BLaER1 treated with 17β-estradiol and CSF1 and Interleukin-3, amounts not matched to agents 10 nM and 100 nM (cell line): ENCODE data around the gene ERF.

Source experiments
- H3K27ac ChIP-seq, 11 experiments: shearing (Covaris generic); formaldehyde crosslinking; 2 replicates each; pipeline ENCODE4 v1.8.1; 2022
- H3K27me3 ChIP-seq, 11 experiments: shearing (Covaris generic); formaldehyde crosslinking; 2 replicates each; pipeline ENCODE4 v1.8.1; 2022
- H3K36me3 ChIP-seq, 11 experiments: shearing (Covaris generic); formaldehyde crosslinking; 2 replicates each; pipeline ENCODE4 v1.8.1; 2022
- H3K4me1 ChIP-seq, 10 experiments: shearing (Covaris generic); formaldehyde crosslinking; 2 replicates each; pipeline ENCODE4 v1.8.1; 2022
- H3K4me2 ChIP-seq, 11 experiments: shearing (Covaris generic); formaldehyde crosslinking; 2 replicates each; pipeline ENCODE4 v1.8.1; 2022
- H3K4me3 ChIP-seq, 10 experiments: shearing (Covaris generic); formaldehyde crosslinking; 2 replicates each; pipeline ENCODE4 v1.8.1; 2022
- H3K9ac ChIP-seq, 11 experiments: shearing (Covaris generic); formaldehyde crosslinking; 2 replicates each; pipeline ENCODE4 v1.8.1; 2022
- H3K9me3 ChIP-seq, 11 experiments: shearing (Covaris generic); formaldehyde crosslinking; replicated peaks in 1 of 11; 2 replicates each; pipeline ENCODE4 v1.8.1; 2022
- H4K20me1 ChIP-seq, 11 experiments: shearing (Covaris generic); formaldehyde crosslinking; 2 replicates each; pipeline ENCODE4 v1.8.1; 2022
- Cebpa-rat ChIP-seq, 11 experiments: shearing (Covaris generic); IDR thresholded peaks; 2 replicates each; pipeline ENCODE4 v1.8.1; 2022

ERF gene

DNA sequence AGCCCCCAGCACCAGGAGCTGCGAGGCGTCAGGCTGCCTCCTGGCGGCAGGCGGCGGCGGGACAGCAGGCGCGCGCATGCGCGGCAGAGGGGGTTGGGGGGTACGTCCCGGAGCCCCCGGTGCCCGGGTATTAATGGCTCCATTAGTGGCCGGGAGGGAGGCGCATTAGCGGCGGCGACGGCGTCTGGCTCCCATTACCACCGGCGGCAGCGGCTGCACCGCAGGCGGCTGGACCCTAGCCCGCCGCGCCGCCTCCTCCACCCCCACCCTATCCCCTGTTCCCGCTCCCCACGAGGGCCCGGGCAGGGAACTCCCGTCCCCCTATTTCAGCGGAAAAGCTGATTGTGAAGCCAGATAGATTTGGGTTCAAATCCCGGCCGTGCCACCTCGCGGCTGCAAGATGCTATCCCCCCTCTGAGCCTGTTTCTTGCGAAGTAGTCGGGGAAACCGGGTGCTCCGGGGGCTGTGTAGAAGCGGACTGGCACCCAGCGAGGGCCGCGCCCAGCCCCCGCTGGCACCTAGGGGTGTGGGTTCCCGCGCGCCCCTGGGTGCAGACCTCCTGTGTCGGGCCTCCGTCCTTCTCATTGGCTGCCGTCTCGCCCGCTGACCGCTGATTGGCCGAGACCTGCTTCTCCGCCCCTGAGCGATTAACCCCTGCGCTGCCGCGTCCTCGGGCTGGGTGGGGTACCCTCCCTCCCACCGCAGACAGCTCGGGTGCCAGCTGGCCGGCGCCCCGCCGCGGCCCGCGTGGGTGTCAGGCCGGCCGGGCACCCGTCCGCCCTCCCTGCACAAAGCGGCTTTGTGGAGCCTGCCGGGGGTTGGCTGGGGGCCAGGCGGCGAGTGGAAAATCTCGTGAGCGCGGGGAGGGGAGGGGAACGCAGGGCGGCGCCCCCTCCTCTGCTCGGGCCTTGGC lies 25.2 kb upstream of the ERF start:
- H3K4me2 ChIP-seq = peak overlapping the region; percentile 90 to 100 (median 97)
- peaks cover 30 to 71% (median 49%) of the 10 kb centered on the region in 11 experiments; a peak in 21 of 22 replicates for H4K20me1 ChIP-seq
- H3K9me3 ChIP-seq = no peaks in the 10 kb centered on the region
- H3K4me1 ChIP-seq = peaks cover 69 to 83% (median 77%) of the 10 kb centered on the region in 10 experiments
- H3K36me3 ChIP-seq = peaks cover 2 to 30% (median 9%) of the 10 kb centered on the region in 11 experiments; a peak in 17 of 22 replicates
- H3K27ac ChIP-seq = peak overlapping the region; percentile 40 to 85 (median 75); a peak in 21 of 22 replicates
- no peak for TF ChIP-seq Cebpa-rat (IDR thresholded peaks at IDR 0.05)
- peak overlapping the region; percentile 67 to 84 (median 72) for H3K4me3 ChIP-seq
- H3K9ac ChIP-seq = peak overlapping the region; percentile 76 to 86 (median 80)
- no peaks in the 10 kb centered on the region for H3K27me3 ChIP-seq

DNA sequence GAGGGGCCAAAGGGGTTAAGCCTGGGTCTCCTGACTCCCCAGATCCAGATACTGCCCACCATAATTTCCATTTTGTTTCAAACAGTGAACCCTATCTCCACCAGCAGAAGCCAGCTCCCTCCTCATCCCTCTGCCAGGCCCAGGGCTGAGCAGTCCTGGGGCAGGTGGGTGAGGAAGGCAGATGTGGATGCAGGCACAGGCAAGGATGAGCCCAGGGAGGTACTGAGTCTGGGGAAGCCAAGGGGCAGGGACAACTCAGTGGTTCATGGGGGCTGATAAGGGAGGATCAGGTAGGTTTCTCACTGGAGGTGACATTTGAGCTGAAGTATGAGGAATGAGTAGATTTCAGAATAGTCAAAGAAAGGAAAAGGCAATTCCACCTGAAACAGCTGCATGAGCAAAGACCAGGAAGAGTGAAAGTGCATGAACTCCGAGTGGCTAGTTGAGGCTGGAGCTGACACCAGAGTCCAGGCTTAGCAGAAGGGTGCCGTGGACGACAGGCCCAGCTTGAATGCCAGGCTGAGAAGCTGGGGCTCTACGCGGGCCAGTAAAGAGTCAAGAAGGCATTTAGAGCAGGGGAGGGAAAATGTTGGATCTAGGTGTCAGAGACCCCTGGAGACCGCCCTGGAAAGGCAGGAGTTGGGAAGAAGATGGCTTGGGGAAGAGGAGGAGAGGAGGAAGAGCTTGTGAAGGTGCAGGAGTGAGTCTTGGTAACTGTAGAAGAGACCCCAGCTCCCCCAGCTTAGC lies 24.4 kb upstream of the ERF start:
- Histone ChIP-seq H3K4me3 (peak overlapping the region; percentile 67 to 84 (median 72)), H3K4me1 (peaks cover 65 to 81% (median 79%) of the 10 kb centered on the region in 10 experiments), H3K36me3 (peaks cover 10 to 38% (median 17%) of the 10 kb centered on the region in 11 experiments), H3K4me2 (peak overlapping the region; percentile 90 to 100 (median 97)), H3K27ac (peak overlapping the region; percentile 40 to 85 (median 75); a peak in 21 of 22 replicates), H3K9me3 (no peaks in the 10 kb centered on the region), H3K27me3 (no peaks in the 10 kb centered on the region), H3K9ac (peak overlapping the region; percentile 76 to 86 (median 80)), H4K20me1 (peaks cover 24 to 70% (median 47%) of the 10 kb centered on the region in 11 experiments; a peak in 17 of 22 replicates)
- no peak for TF ChIP-seq Cebpa-rat (IDR thresholded peaks at IDR 0.05)

DNA sequence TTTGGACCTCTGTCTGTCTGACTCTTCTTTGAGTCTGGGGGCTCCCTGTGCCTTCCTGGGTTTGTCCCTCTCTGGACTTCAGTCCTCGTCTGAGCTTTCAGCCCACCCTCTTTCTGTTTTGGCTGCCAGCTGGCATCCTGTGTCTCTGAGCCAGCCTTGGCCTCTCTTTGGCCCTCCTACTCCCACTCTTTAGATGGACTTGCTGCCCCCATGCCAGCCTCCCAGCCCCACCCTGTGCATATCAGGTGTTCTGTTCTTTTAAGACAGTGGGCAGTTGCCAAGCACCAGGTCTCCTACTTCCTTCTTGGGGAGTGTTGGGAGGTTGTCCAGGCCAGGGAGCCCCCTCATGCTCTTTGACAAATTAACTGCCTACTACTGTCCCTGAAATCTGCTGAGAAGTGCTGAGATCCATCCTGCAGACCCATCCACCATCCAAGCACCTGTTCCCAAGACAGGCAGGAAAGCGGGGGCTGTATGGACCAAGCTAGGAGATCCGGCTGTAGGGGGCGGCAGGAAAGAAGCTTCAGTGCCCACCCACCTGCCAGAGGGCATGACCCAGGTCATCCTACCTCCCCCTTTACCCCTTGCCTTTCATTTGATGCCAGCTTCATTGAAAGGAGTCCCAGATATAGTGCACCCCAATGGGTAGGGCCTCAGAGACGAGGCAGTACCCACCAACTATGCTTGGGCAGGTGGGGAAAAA lies 23.7 kb upstream of the ERF start:
- H3K27ac ChIP-seq = peak overlapping the region in 10 of 11 experiments; percentile 33 to 85 (median 74); a peak in 18 of 22 replicates
- H3K36me3 ChIP-seq = peaks cover 18 to 45% (median 24%) of the 10 kb centered on the region in 11 experiments
- no peaks in the 10 kb centered on the region for H3K27me3 ChIP-seq
- H3K4me1 ChIP-seq = peaks cover 65 to 87% (median 83%) of the 10 kb centered on the region in 10 experiments
- peak overlapping the region in 6 of 10 experiments; percentile 67 to 77 (median 72); a peak in 8 of 20 replicates for H3K4me3 ChIP-seq
- H4K20me1 ChIP-seq = peaks cover 24 to 77% (median 54%) of the 10 kb centered on the region in 11 experiments; a peak in 17 of 22 replicates
- TF ChIP-seq Cebpa-rat (IDR thresholded peaks at IDR 0.05) = no peak
- no peaks in the 10 kb centered on the region for H3K9me3 ChIP-seq
- peak overlapping the region; percentile 76 to 86 (median 80); a peak in 21 of 22 replicates for H3K9ac ChIP-seq
- peak overlapping the region; percentile 90 to 100 (median 97) for H3K4me2 ChIP-seq

DNA sequence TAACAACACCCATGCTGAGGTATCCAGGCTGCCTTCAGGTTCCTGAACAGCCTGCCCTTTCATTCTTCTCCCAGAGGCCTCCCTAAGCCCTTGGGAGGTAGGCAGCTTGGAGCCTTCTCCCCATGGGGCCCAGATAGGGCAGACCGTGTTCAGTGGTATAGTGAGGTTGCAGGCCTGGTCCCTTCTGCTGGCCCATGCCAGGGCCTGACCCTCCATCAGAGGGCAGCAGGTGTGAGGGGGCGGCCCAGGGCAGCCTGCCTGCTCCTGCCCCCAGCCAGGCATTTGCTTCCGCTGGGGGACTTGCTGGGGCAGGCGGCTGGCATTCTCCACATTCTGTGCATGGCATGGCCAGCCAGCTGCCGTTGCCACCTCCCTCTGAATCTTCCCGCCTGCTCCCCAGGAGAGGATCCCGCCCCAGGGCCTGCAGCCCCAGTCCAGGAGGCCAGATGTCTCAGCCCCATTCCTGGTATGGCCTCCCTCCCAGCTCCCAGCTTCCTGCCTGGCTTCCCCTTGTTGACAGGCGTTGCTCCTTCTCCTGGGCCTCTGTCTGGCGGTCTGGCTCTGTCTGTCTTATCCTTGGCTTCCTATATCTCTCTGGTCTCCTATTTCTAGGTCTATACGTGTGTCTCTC lies 23.0 kb upstream of the ERF start:
- Histone ChIP-seq H3K9ac (peak overlapping the region; percentile 31 to 84 (median 80); a peak in 19 of 22 replicates), H3K27ac (peak overlapping the region in 10 of 11 experiments; percentile 10 to 85 (median 39); a peak in 16 of 22 replicates), H3K36me3 (peaks cover 24 to 52% (median 31%) of the 10 kb centered on the region in 11 experiments), H3K9me3 (no peaks in the 10 kb centered on the region), H4K20me1 (peaks cover 20 to 77% (median 54%) of the 10 kb centered on the region in 11 experiments; a peak in 17 of 22 replicates), H3K27me3 (no peaks in the 10 kb centered on the region), H3K4me3 (peak overlapping the region in 1 of 10 experiments; percentile 72; a peak in 1 of 20 replicates), H3K4me2 (peak overlapping the region; percentile 90 to 100 (median 97)), H3K4me1 (peaks cover 59 to 84% (median 76%) of the 10 kb centered on the region in 10 experiments)
- no peak for TF ChIP-seq Cebpa-rat (IDR thresholded peaks at IDR 0.05)

DNA sequence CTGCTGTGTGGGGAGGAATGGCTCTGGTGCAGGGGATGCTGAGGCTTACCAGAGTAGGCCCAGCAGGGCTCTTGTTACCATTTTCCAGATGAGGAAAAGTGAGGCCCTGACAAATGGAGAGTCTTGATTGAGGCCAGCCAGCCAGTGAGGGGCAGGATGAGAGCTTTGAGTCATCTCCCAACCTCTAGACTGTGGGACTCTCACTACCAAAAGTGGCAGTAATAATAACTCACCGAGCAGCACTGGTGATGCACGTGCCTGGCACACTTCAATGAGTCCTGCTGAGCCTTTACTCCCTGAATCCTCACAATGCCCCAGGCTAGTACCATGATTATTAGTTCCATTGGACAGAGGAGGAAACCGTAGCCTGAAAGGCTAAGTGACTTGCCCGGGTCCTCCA lies 21.9 kb upstream of the ERF start:
- Histone ChIP-seq H3K4me3 (no peak overlapping the region), H3K9me3 (no peaks in the 10 kb centered on the region), H4K20me1 (peaks cover 13 to 84% (median 49%) of the 10 kb centered on the region in 11 experiments; a peak in 17 of 22 replicates), H3K27ac (peak overlapping the region in 2 of 11 experiments; percentile 20 to 33; a peak in 2 of 22 replicates), H3K9ac (peak overlapping the region in 7 of 11 experiments; percentile 11 to 83 (median 80); a peak in 11 of 22 replicates), H3K4me2 (peak overlapping the region in 9 of 11 experiments; percentile 90 to 100 (median 98); a peak in 11 of 22 replicates), H3K36me3 (peaks cover 36 to 63% (median 42%) of the 10 kb centered on the region in 11 experiments), H3K4me1 (peaks cover 48 to 76% (median 69%) of the 10 kb centered on the region in 10 experiments), H3K27me3 (no peaks in the 10 kb centered on the region)
- TF ChIP-seq Cebpa-rat (IDR thresholded peaks at IDR 0.05) = no peak

DNA sequence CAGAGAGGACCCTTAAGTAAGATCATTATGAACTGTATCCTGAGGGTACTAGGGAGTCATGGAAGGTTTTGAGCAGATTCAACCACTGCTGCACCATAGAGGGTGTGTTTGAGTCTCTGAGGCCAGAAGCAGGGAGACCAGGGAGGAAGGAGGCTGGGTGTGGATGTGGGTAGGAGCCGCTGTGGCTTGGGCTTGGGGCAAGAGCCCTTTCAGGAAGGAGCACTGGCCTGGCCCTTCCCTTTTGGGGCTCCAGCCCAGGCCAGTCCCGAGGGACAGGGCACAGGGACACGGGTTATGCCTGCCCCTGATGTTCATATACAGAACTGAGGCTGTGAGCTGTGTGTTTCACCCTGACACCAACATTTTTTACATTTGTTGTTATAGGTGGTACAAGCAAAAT lies 21.4 kb upstream of the ERF start:
- no peak for TF ChIP-seq Cebpa-rat (IDR thresholded peaks at IDR 0.05)
- H3K4me3 ChIP-seq = no peak overlapping the region
- peak overlapping the region in 8 of 11 experiments; percentile 8 to 100 (median 96); a peak in 11 of 22 replicates for H3K4me2 ChIP-seq
- H4K20me1 ChIP-seq = peaks cover 9 to 90% (median 48%) of the 10 kb centered on the region in 11 experiments; a peak in 17 of 22 replicates
- H3K9me3 ChIP-seq = no peaks in the 10 kb centered on the region
- H3K27me3 ChIP-seq = no peaks in the 10 kb centered on the region
- H3K27ac ChIP-seq = peak overlapping the region in 2 of 11 experiments; percentile 20 to 33; a peak in 2 of 22 replicates
- H3K9ac ChIP-seq = peak overlapping the region in 8 of 11 experiments; percentile 5 to 80 (median 32); a peak in 11 of 22 replicates
- H3K4me1 ChIP-seq = peaks cover 46 to 76% (median 69%) of the 10 kb centered on the region in 10 experiments
- H3K36me3 ChIP-seq = peaks cover 38 to 68% (median 45%) of the 10 kb centered on the region in 11 experiments

DNA sequence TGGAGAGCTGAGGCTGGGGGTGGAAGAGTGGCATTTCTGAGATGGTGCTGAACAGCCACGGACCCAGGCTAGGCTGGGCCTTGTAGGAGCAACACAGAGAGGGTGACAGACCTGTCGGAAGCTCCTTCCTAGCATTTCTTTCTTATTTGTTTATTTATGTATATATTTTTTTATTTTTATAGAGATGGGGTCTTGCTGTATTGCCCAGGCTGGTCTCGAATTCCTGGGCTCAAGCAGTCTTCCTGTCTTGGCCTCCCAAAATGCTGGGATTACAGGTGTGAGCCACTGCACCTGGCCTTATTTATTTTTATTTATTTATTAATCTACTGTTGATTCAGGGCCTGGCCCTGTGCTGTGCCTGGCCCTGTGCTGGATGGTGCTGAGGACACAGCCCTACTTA lies 20.6 kb upstream of the ERF start:
- Histone ChIP-seq H3K4me2 (peak overlapping the region in 7 of 11 experiments; percentile 12 to 100 (median 98); a peak in 10 of 22 replicates), H3K4me1 (peaks cover 51 to 81% (median 73%) of the 10 kb centered on the region in 10 experiments), H3K9me3 (no peaks in the 10 kb centered on the region), H3K9ac (peak overlapping the region in 10 of 11 experiments; percentile 5 to 80 (median 32); a peak in 13 of 22 replicates), H4K20me1 (peaks cover 7 to 92% (median 47%) of the 10 kb centered on the region in 11 experiments; a peak in 17 of 22 replicates), H3K27ac (peak overlapping the region in 1 of 11 experiments; percentile 33; a peak in 1 of 22 replicates), H3K36me3 (peaks cover 38 to 69% (median 45%) of the 10 kb centered on the region in 11 experiments), H3K4me3 (no peak overlapping the region), H3K27me3 (no peaks in the 10 kb centered on the region)
- no peak for TF ChIP-seq Cebpa-rat (IDR thresholded peaks at IDR 0.05)
